Uterus (tissue), 2 donors: ENCODE results near the gene TANC1.

Source experiments
- CTCF ChIP-seq, 4 experiments: fragments of 200-600 bp in 2 of 4; fragments of 450-650 bp in 2 of 4; sonication (generic) in 2 of 4; IDR thresholded peaks; one replicate each; pipeline ENCODE4 v1.5.1; 2016 to 2019; ENCODE audit warnings: antibody characterized with exemption in 4 of 4, mild to moderate bottlenecking in 2 of 4, moderate library complexity in 1 of 4
- POLR2A ChIP-seq, 2 donors: fragments of 450-650 bp; IDR thresholded peaks; one replicate each; pipeline ENCODE4 v1.6.1; 2016; ENCODE audit warnings: antibody characterized with exemption in 2 of 2, mild to moderate bottlenecking in 1 of 2, moderate library complexity in 1 of 2

DNA sequence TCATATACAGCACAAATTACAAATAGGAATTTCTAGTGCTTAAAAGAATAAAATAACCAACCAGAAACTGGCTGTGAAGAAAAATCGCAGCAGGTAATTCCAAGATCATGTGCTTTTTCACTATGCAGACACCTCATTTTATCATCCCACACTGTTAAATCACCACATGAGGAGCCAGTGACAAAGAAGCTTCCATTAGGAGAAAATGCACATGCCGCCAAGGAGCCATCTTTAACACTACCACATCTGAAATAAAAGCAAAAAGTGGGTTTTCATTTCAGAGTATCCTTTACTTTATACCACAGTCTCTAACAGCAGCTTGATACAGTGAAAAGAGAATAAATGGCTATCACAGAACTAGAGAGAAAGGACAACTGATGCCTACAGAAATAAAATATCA is 311.3 kb downstream of the TANC1 start:
- TF ChIP-seq CTCF (IDR thresholded peaks at IDR 0.05) (no peak), POLR2A (IDR thresholded peaks at IDR 0.05) (no peak)
